NCI-H2081 treated with DMSO at 0.1 percent for 48 hours (cell line): ENCODE results near the gene DAPK1.

ENCODE experiments used
- DNase-seq: peaks from one replicate; lab custom pipeline; 2025; lab: John Stamatoyannopoulos, UW

DAPK1 gene

GRCh38 chr9:87686520-87687090 is 188.9 kb downstream of the DAPK1 start:
- DNase-seq, result no peak

GRCh38 chr9:87687207-87687606 is 189.5 kb downstream of the DAPK1 start:
- no peak for DNase-seq

GRCh38 chr9:87694236-87694755 is 196.6 kb downstream of the DAPK1 start:
- DNase-seq, result no peak

GRCh38 chr9:87695523-87695922 is 197.9 kb downstream of the DAPK1 start:
- DNase-seq, result no peak

GRCh38 chr9:87696641-87697040 is 199.0 kb downstream of the DAPK1 start:
- DNase-seq, result no peak

- DNase-seq, result no peak
Observed at GRCh38 chr9:87698069-87698809, 200.6 kb downstream of the DAPK1 start.

- no peak for DNase-seq
Observed at GRCh38 chr9:87699835-87700234, 202.2 kb downstream of the DAPK1 start.

- DNase-seq, result no peak
Observed at GRCh38 chr9:87701491-87701890, 203.8 kb downstream of the DAPK1 start.

- no peak for DNase-seq
Observed at GRCh38 chr9:87701931-87702421, 204.3 kb downstream of the DAPK1 start.

- no peak for DNase-seq
Observed at GRCh38 chr9:87702921-87703320, 205.3 kb downstream of the DAPK1 start.

GRCh38 chr9:87703636-87704276 is 206.1 kb downstream of the DAPK1 start:
- DNase-seq, result no peak

GRCh38 chr9:87704342-87704741 is 206.7 kb downstream of the DAPK1 start:
- DNase-seq, result no peak

- no peak for DNase-seq
Observed at GRCh38 chr9:87706066-87706739, 208.5 kb downstream of the DAPK1 start.

- no peak for DNase-seq
Observed at GRCh38 chr9:87707805-87708506, 210.3 kb downstream of the DAPK1 start.

- DNase-seq, result no peak
Observed at GRCh38 chr9:87708546-87708945, 210.9 kb downstream of the DAPK1 start.

GRCh38 chr9:87708986-87709728 is 211.5 kb downstream of the DAPK1 start:
- no peak for DNase-seq

- no peak for DNase-seq
Observed at GRCh38 chr9:87710443-87710842, 212.8 kb downstream of the DAPK1 start.

GRCh38 chr9:87711857-87712800 is 214.5 kb downstream of the DAPK1 start:
- DNase-seq, result no peak

- no peak for DNase-seq
Observed at GRCh38 chr9:87712801-87713277, 215.2 kb downstream of the DAPK1 start.
